Gastroesophageal sphincter (tissue), 3 donors: Measurements from ENCODE around the gene CDC42EP3.

ENCODE experiments used
- EP300 ChIP-seq: sonication (generic); formaldehyde crosslinking; IDR thresholded peaks from one replicate; pipeline ENCODE4 v1.6.1; 2017; ENCODE audit warnings: antibody characterized with exemption, mild to moderate bottlenecking
- POLR2A ChIP-seq, 2 donors: fragments of 450-650 bp; IDR thresholded peaks; one replicate each; pipeline ENCODE4 v1.6.1; 2017; ENCODE audit warnings: antibody characterized with exemption in 2 of 2, mild to moderate bottlenecking in 2 of 2, moderate library complexity in 1 of 2
- POLR2AphosphoS5 ChIP-seq: sonication (generic); formaldehyde crosslinking; IDR thresholded peaks from one replicate; pipeline ENCODE4 v1.6.1; 2017; ENCODE audit warnings: antibody characterized with exemption
- TF ChIP-seq, protein P1 (sequence below), 4 experiments: fragments of 200-600 bp in 2 of 4; fragments of 450-650 bp in 2 of 4; sonication (generic) in 1 of 4; IDR thresholded peaks; one replicate each; pipeline ENCODE4 v1.5.1; 2017 to 2019; ENCODE audit warnings: antibody characterized with exemption in 4 of 4, mild to moderate bottlenecking in 2 of 4, moderate library complexity in 2 of 4

DNA sequence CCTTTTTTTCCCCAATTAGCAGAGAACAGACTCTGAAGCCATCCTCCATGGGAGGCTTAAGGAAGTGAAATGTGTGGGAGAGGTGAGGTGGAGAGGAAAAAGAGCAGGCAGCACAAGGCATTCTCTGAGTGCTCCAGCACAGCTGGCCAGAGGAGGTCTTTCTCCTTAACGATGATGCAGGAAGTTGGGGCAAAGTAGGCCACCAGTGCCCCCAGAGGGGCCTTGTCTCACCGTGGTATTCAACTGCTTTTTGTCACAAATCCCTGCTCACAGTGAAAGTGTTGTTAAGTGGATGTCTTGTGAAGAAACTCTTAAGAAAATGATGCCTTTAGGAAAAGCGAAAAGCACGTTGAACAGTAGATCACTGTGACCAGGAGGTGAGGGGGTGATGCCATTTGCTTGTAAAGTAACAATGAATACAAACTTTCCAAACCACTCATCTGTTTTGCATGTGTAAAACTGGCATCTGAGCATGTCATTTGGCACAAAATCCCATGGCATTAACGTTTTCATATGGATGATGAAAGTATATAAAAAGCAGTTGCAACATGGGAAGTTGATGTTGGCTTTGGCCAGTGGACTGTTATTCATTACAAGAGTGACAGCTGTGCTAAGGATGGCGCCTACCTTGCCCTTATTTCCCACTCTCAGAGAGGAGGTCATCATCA lies 49.2 kb upstream of the CDC42EP3 start:
- TF ChIP-seq, protein P1, sequence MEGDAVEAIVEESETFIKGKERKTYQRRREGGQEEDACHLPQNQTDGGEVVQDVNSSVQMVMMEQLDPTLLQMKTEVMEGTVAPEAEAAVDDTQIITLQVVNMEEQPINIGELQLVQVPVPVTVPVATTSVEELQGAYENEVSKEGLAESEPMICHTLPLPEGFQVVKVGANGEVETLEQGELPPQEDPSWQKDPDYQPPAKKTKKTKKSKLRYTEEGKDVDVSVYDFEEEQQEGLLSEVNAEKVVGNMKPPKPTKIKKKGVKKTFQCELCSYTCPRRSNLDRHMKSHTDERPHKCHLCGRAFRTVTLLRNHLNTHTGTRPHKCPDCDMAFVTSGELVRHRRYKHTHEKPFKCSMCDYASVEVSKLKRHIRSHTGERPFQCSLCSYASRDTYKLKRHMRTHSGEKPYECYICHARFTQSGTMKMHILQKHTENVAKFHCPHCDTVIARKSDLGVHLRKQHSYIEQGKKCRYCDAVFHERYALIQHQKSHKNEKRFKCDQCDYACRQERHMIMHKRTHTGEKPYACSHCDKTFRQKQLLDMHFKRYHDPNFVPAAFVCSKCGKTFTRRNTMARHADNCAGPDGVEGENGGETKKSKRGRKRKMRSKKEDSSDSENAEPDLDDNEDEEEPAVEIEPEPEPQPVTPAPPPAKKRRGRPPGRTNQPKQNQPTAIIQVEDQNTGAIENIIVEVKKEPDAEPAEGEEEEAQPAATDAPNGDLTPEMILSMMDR (IDR thresholded peaks at IDR 0.05) = no peak
- TF ChIP-seq POLR2AphosphoS5 (no peak), POLR2A (IDR thresholded peaks at IDR 0.05) (no peak), EP300 (no peak)
